IMR-90 (cell line): ENCODE results near the gene ZMIZ1. TPM values are rescaled to one million over a fixed set of nuclear protein-coding genes. Genes with fewer than 3 reads are reported as not detected.
A peak's percentile ranks its signal among the peaks of the same experiment; 100 is the strongest.

Source experiments
- ATAC-seq: fragments of 200-7000 bp; cut with Tn5 transposase; 2 replicates; pipeline ENCODE4 v1.9.1; 2020; ENCODE audit warnings: low read depth, mild to moderate bottlenecking, moderate library complexity
- BruUV-seq: library from RNA; stranded (reverse); fragments of 400-500 nt; replicated peaks from 2 replicates; lab custom pipeline; 2021; lab: Mats Ljungman, UMichigan
- CTCF ChIA-PET: fragments of 300-600 bp; formaldehyde crosslinking; extraction: SDS; loops from one replicate; lab custom pipeline; 2021; ENCODE audit warnings: antibody characterized with exemption; lab: Yijun Ruan, JAX
- POLR2A ChIA-PET: fragments of 300-600 bp; sonication (Branson Sonifier 250); formaldehyde crosslinking; loops from one replicate; lab custom pipeline; 2022; ENCODE audit warnings: antibody characterized with exemption; ENCODE audit not compliant: unreplicated experiment; lab: Charles Lee
- DNase-seq: peaks from one replicate; pipeline ENCODE4 v3.0.0; 2013
- H2AFZ ChIP-seq: replicated peaks from 2 replicates; pipeline ENCODE3; 2013; ENCODE audit warnings: low read length, mild to moderate bottlenecking; ENCODE audit not compliant: poor library complexity
- H2AK5ac ChIP-seq: 2 replicates; pipeline ENCODE4 v1.6.1; 2013; ENCODE audit warnings: low read depth, low read length, inconsistent platforms
- H2AK9ac ChIP-seq: replicated peaks from 2 replicates; pipeline ENCODE3; 2013; ENCODE audit warnings: mild to moderate bottlenecking, low read depth, low read length, moderate library complexity; ENCODE audit not compliant: poor library complexity
- H2BK120ac ChIP-seq: 2 replicates; pipeline ENCODE4 v1.6.1; 2013; ENCODE audit warnings: low read depth, low read length, inconsistent platforms
- H2BK15ac ChIP-seq: 3 replicates; pipeline ENCODE4 v1.6.1; 2013; ENCODE audit warnings: low read depth, low read length, inconsistent platforms
- H2BK20ac ChIP-seq: 2 replicates; pipeline ENCODE4 v1.6.1; 2013; ENCODE audit warnings: low read depth, mild to moderate bottlenecking, inconsistent platforms, low read length, moderate library complexity
- H2BK5ac ChIP-seq: 2 replicates; pipeline ENCODE4 v1.6.1; 2013; ENCODE audit warnings: mild to moderate bottlenecking, low read depth, low read length, inconsistent platforms; ENCODE audit not compliant: poor library complexity, severe bottlenecking
- H3K14ac ChIP-seq: replicated peaks from 2 replicates; pipeline ENCODE4 v1.6.1; 2013; ENCODE audit warnings: low read depth, low read length, inconsistent platforms
- H3K18ac ChIP-seq: 2 replicates; pipeline ENCODE4 v1.6.1; 2013; ENCODE audit warnings: low read depth, low read length, control low read depth
- H3K23ac ChIP-seq: 2 replicates; pipeline ENCODE4 v1.6.1; 2013; ENCODE audit warnings: low read depth, low read length, inconsistent platforms
- H3K27ac ChIP-seq: 2 replicates; pipeline ENCODE4 v1.5.1; 2013; ENCODE audit warnings: mild to moderate bottlenecking, control low read depth, low read length; ENCODE audit not compliant: insufficient read depth
- H3K27me3 ChIP-seq: 2 replicates; pipeline ENCODE4 v1.6.1; 2013; ENCODE audit warnings: low read length; ENCODE audit not compliant: control insufficient read depth, insufficient read depth
- H3K36me3 ChIP-seq: 2 replicates; pipeline ENCODE4 v1.6.1; 2013; ENCODE audit warnings: low read length, mixed read lengths; ENCODE audit not compliant: control insufficient read depth, insufficient read depth
- H3K4ac ChIP-seq: 2 replicates; pipeline ENCODE4 v1.6.1; 2013; ENCODE audit warnings: low read depth, low read length, inconsistent platforms
- H3K4me1 ChIP-seq: 2 replicates; pipeline ENCODE4 v1.6.1; 2013; ENCODE audit warnings: low read length, mixed read lengths; ENCODE audit not compliant: control insufficient read depth, insufficient read depth
- H3K4me2 ChIP-seq: 2 replicates; pipeline ENCODE4 v1.6.1; 2013; ENCODE audit warnings: low read depth, mild to moderate bottlenecking, control low read depth, low read length, moderate library complexity
- H3K4me3 ChIP-seq: 2 replicates; pipeline ENCODE4 v1.5.1; 2013; ENCODE audit warnings: low read depth, mild to moderate bottlenecking, control low read depth, low read length, moderate library complexity; ENCODE audit not compliant: insufficient read depth
- H3K56ac ChIP-seq: 2 replicates; pipeline ENCODE4 v1.6.1; 2013; ENCODE audit warnings: low read length, inconsistent platforms; ENCODE audit not compliant: insufficient read depth; ENCODE audit errors: extremely low read depth
- H3K79me1 ChIP-seq, 2 experiments: 2 replicates each; pipeline ENCODE4 v1.6.1; 2013; ENCODE audit warnings: low read length in 2 of 2, inconsistent platforms in 1 of 2, low read depth in 1 of 2
- H3K9ac ChIP-seq: 2 replicates; pipeline ENCODE4 v1.6.1; 2013; ENCODE audit warnings: low read depth, low read length, control low read depth
- H3K9me1 ChIP-seq: 2 replicates; pipeline ENCODE4 v1.6.1; 2013; ENCODE audit warnings: low read length, inconsistent platforms; ENCODE audit not compliant: insufficient read depth
- H3K9me3 ChIP-seq: 2 replicates; pipeline ENCODE4 v1.6.1; 2013; ENCODE audit warnings: low read length; ENCODE audit not compliant: control insufficient read depth, insufficient read depth
- H4K20me1 ChIP-seq: 2 replicates; pipeline ENCODE4 v1.6.1; 2013; ENCODE audit warnings: low read length, inconsistent platforms; ENCODE audit not compliant: insufficient read depth
- H4K5ac ChIP-seq: 2 replicates; pipeline ENCODE4 v1.6.1; 2013; ENCODE audit warnings: mild to moderate bottlenecking, low read depth, low read length, control low read depth
- H4K8ac ChIP-seq, 2 experiments: 2 replicates each; pipeline ENCODE4 v1.6.1; 2013; ENCODE audit warnings: low read depth in 2 of 2, low read length in 2 of 2, control low read depth in 1 of 2, inconsistent platforms in 1 of 2
- H4K91ac ChIP-seq: 2 replicates; pipeline ENCODE4 v1.6.1; 2013; ENCODE audit warnings: low read depth, low read length, inconsistent platforms; ENCODE audit not compliant: insufficient read depth
- MXI1 ChIP-seq: IDR thresholded peaks from 2 replicates; pipeline ENCODE4 v1.6.1; 2012; ENCODE audit warnings: low read depth, mild to moderate bottlenecking, low read length, moderate library complexity, borderline replicate concordance
- WGBS, 2 experiments: methylation state at CpG; one replicate each; pipeline versions ENCODE4 v1.1.5 to v1.1.7; 2013; ENCODE audit warnings: missing lambda C conversion rate in 2 of 2; ENCODE audit not compliant: insufficient read length in 1 of 2; ENCODE audit errors: extremely low coverage in 2 of 2; 5-methylcytosine and 5-hydroxymethylcytosine counted together
- dilution Hi-C: fragments of 300-500 bp; cut with HindIII; formaldehyde crosslinking; loops from one replicate; pipeline ENCODE4 v1.14.3; 2018; ENCODE audit warnings: low sequenced_read_pairs; ENCODE audit not compliant: unreplicated experiment
- in situ Hi-C: fragments of 300-500 bp; cut with MboI; formaldehyde crosslinking; loops from 3 replicates; pipeline ENCODE4 v1.14.3; 2019; ENCODE audit warnings: low sequenced_read_pairs, inconsistent platforms, mixed read lengths
- intact Hi-C: fragments of 100-400 bp; cut with micrococcal nuclease; formaldehyde crosslinking; loops from 2 replicates; pipeline ENCODE4 v1.10.0; 2022
- polyA plus RNA-seq, 3 experiments: library from polyadenylated mRNA; depleted of rRNA; stranded (reverse); fragments of >200 nt; gene quantifications; 2 replicates each; pipeline ENCODE4 v1.2.3, GENCODE V29; 2012; ENCODE audit warnings: low replicate concordance in 1 of 3
- total RNA-seq: library from RNA; depleted of rRNA; stranded (reverse); fragments of >200 nt; gene quantifications from 2 replicates; pipeline ENCODE4 v1.2.3, GENCODE V29; 2012

ZMIZ1 gene
- total and polyA plus RNA-seq, 2 of the 4 experiments (the other 2 are of a cell fraction), result 6.6 to 48.7 TPM

- Histone ChIP-seq H3K56ac (no peak overlapping the region), H3K27me3 (no peaks in the 10 kb centered on the region), H3K23ac (no peak overlapping the region), H4K20me1 (peaks cover 62% of the 10 kb centered on the region), H3K4ac (no peak overlapping the region), H2AFZ (no peak overlapping the region), H3K4me1 (peaks cover 54% of the 10 kb centered on the region), H3K4me2 (no peak overlapping the region), H3K79me1 (peaks cover 45 to 98% of the 10 kb centered on the region in 2 experiments), H2AK9ac (peak overlapping the region; percentile 23), H3K36me3 (peaks cover 8% of the 10 kb centered on the region), H3K9me3 (no peaks in the 10 kb centered on the region), H4K8ac (no peak overlapping the region), H2BK15ac (no peak overlapping the region), H3K27ac (no peak overlapping the region), H3K14ac (no peak overlapping the region), H3K9ac (no peak overlapping the region), H3K18ac (no peak overlapping the region), H3K9me1 (peaks cover 61% of the 10 kb centered on the region), H2BK5ac (peak overlapping the region; percentile 20), H2BK20ac (no peak overlapping the region), H2AK5ac (peak overlapping the region; percentile 32; the same call in 1 of the 2 replicates), H2BK120ac (no peak overlapping the region), H3K4me3 (no peak overlapping the region), H4K5ac (no peak overlapping the region), H4K91ac (no peak overlapping the region)
- BruUV-seq, result no TSS peak
- ChIA-PET CTCF (no interaction called here), POLR2A (no interaction called here)
- WGBS, 2 experiments, result no CpG with 5 or more reads among the region's 10 CpGs
- peak; percentile 28 for DNase-seq
- ATAC-seq, result no peak
- TF ChIP-seq MXI1, result no peak
- in situ Hi-C loops, result no loop called here
- intact Hi-C loops, result no loop called here
- dilution Hi-C loops, result no loop called here
Observed at GRCh38 chr10:79264942-79265341, 196.2 kb downstream of the ZMIZ1 start.
